Choroid plexus epithelial cell (primary cell): ENCODE data around the gene ATXN1.

Source experiments
- DNase-seq: peaks from one replicate; pipeline ENCODE4 v3.0.0-alpha.2; 2010; ENCODE audit warnings: low read depth
- H3K4me3 ChIP-seq: 2 replicates; pipeline ENCODE4 v1.5.1; 2011; ENCODE audit warnings: low read depth, mild to moderate bottlenecking, control low read depth, low read length, moderate library complexity
- TF ChIP-seq, protein P1 (sequence below): conservative IDR thresholded peaks from 2 replicates; pipeline ENCODE4 v1.5.1; 2011; ENCODE audit warnings: low read depth, mild to moderate bottlenecking, control low read depth, inconsistent platforms, low read length, moderate library complexity

Gene ATXN1

DNA sequence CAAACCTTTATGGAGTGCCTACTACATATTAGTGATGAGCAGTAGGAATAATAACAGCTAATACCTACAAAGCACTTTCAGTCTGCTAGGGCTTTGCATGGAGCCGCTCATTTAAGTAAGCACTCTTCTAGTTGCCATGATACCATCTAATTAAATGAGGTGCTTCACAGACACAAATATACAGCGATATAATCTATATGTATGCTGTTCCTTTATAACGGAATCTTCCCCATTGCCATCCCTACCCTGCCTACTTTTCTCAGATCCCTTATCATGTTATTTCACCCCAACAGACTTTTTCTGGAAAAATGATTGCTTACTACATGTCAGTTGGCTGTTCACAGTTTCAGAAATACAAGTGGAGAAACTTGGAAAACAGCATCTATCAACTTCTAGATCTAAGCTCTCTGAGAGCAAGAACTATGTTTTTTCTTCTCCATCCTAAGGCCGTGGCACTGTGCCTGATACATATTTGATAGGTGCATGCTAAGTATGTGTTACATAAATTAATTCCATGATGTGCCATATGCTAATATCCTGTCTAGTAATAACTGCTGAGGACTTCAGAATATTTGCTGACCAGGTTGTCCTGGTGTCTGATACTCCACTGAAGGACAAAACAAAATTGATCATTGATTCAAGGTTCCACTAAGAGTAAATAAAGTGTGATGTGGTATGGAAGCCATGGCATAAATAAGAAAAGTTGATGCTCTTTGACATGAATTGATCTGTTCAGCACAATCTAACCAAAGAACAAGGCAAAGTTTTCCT, 398.3 kb downstream of the ATXN1 start:
- no peak for DNase-seq
- TF ChIP-seq, protein P1, sequence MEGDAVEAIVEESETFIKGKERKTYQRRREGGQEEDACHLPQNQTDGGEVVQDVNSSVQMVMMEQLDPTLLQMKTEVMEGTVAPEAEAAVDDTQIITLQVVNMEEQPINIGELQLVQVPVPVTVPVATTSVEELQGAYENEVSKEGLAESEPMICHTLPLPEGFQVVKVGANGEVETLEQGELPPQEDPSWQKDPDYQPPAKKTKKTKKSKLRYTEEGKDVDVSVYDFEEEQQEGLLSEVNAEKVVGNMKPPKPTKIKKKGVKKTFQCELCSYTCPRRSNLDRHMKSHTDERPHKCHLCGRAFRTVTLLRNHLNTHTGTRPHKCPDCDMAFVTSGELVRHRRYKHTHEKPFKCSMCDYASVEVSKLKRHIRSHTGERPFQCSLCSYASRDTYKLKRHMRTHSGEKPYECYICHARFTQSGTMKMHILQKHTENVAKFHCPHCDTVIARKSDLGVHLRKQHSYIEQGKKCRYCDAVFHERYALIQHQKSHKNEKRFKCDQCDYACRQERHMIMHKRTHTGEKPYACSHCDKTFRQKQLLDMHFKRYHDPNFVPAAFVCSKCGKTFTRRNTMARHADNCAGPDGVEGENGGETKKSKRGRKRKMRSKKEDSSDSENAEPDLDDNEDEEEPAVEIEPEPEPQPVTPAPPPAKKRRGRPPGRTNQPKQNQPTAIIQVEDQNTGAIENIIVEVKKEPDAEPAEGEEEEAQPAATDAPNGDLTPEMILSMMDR = no peak
- H3K4me3 ChIP-seq = no peak overlapping the region

DNA sequence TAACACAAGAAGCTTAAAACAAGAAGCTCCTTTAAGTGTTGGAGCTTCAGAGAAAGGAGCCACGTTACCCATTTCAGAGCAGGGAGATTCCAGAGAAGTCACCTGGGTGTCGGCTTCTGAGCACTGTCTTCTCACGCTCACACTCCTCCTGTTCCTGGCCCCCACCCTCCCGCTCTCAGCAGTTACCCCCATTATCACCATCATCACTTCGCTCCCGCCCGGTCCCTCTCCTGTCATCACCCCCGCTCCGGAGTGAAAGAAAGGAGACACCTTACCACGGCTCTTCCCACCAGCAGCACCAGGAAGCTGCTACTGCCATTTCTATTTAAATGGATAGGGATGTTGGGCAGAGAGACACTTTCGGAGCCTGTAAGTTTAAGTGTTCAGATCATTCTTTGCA, 399.0 kb downstream of the ATXN1 start:
- no peak overlapping the region for H3K4me3 ChIP-seq
- DNase-seq = no peak
- TF ChIP-seq, protein P1 = no peak

DNA sequence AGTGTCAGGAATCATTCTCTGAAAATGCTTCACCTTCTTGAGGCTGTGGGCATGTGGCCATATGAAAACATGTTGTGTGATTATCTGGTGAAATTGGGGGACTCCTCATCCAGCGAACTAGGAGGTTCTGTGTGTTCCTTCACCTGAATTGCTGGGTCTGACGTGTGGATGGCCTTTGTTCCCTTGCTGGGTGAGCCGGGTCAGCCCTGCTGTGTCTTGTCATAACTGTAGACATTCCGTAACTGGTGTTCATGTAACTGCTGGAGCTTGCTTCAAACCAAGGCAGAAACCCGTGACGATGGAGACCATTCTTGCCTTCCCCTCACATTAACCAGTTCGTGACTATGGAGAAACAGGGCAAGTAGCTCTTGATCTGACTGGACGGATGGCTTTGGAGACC, 399.4 kb downstream of the ATXN1 start:
- TF ChIP-seq, protein P1 = no peak
- no peak for DNase-seq
- no peak overlapping the region for H3K4me3 ChIP-seq

DNA sequence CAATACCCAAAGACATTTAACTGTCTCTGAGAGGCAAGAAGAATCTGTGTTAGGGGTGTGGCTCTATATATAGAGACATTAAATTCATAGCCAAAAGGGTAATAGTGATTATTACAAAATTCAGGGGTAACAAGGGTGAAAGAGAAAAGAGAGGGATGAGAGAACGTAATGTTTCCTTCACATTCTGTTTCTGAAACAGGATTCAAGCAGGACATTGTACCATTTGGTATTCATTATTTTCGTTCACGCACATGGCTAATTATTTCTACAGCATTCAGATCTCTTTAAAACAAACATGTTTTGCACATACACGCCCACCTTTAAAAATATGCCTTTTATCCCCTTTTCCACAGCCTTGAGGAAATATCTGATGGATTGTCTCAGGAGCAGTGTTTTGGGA, 400.1 kb downstream of the ATXN1 start:
- no peak for DNase-seq
- TF ChIP-seq, protein P1 = no peak
- no peak overlapping the region for H3K4me3 ChIP-seq

DNA sequence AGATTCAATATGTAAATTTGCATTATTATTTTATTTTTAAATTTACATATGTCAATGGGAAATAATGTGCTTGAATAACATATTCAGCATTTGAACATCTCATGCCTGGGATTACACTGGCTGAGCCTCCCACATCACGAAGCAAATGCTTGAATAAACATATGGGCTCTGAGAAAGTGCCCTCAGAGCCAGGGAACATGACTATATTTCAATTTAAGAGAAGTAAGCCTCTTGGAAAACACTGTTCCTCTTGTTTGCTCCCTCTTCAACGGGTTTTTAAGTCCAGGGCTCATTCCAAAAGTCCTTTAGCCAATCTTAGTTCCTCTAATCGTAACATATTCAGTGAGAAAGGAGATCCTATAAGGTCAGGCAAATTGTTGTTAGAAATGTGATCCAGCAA, 400.9 kb downstream of the ATXN1 start:
- H3K4me3 ChIP-seq = no peak overlapping the region
- DNase-seq = no peak
- TF ChIP-seq, protein P1 = no peak

DNA sequence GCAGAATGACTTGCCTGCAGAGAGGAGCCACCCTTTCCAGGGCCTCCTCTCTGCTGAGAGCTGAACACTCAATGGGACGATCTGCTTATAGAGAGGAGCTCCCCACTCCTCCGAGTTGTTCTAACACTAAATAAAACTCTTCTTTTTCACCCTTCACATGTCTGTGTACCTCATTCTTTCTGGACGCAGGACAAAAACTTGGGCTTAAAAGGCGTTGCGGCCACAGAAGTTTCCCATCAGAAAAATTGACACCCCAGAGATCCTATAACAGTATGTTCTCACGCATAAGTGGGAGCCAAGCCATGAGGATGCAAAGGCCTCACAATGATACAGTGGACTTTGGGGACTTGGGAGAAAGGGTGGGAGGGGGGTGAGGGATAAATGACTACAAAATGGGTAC, 401.7 kb downstream of the ATXN1 start:
- DNase-seq = no peak
- H3K4me3 ChIP-seq = no peak overlapping the region
- TF ChIP-seq, protein P1 = no peak

DNA sequence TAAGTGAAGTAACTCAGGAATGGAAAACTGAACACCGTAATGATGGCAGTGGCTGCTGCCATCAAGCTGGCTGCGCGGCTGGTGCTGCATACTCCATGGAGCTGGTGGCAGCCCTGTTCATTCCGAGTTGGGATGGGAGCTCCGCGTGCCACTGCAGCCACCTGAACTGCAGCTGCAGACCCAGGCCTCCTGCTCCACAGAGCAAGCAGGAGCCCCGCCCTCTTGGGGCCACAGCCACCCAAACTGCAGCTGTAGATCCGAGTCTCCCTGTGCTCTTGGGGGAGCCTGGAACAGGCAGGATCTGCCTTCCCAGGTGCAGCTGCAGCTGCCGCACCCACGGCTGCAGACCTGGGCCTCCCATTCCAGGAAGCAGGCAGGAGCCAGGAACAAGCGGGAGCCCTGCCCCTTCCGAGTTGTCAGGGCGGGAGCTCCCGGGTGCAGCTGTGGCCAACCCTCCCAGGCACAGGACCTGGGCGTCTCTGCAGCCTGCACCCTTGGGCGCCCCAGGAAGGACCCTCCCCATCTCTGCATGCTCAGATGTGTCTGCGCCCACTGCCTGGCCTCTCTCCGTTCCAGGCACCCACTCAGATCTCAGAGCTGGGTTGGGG, 402.6 kb downstream of the ATXN1 start:
- TF ChIP-seq, protein P1 = no peak
- DNase-seq = no peak
- H3K4me3 ChIP-seq = no peak overlapping the region
